GM18907 (cell line): ENCODE results near the gene CITED4.

Experiments used
- ATAC-seq: cut with Tn5 transposase; IDR thresholded peaks from one replicate; pipeline ENCODE4 v1.9.1; 2021; ENCODE audit warnings: mild to moderate bottlenecking, moderate library complexity; ENCODE audit not compliant: unreplicated experiment

Gene CITED4

GRCh38 chr1:40886318-40887011, 24.3 kb upstream of the CITED4 start:
- ATAC-seq, result no peak

GRCh38 chr1:40884055-40884795, 22.1 kb upstream of the CITED4 start:
- ATAC-seq, result no peak

- ATAC-seq, result no peak
These were observed 18.8 kb upstream of the CITED4 start for GRCh38 chr1:40880813-40881549.

DNA sequence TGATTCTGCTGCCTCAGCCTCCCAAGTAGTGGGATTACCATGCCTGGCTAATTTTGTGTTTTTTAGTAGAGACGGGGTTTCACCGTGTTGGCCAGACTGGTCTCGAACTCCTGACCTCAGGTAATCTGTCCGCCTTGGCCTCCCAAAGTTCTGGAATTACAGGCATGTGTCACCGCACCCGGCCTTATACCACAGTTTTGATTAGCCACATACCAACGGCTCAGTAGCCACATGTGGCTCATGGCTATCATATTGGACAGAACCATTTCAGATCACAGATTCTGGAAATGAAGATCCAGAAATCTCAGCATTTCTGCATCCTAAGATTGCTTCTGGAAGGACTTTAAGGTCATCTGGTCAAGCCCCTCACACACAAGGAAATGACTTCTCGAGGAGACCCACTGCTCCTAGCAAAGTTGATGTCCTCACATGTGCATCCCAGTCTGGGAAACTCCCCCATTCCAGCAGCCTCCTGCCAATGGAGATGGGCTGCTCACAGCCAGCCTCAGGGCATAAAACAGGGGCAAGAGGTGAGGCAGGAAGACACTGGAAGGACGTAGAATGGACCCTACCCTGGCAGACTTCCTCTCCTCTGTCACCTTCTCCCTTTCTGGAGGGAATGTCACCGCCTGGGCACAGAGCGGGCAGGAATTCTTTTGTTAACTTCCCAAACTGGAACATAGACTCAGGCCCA, 17.5 kb upstream of the CITED4 start:
- no peak for ATAC-seq

- ATAC-seq, result no peak
These were observed 16.7 kb upstream of the CITED4 start for GRCh38 chr1:40878906-40879305.

GRCh38 chr1:40877698-40878097, 15.5 kb upstream of the CITED4 start:
- ATAC-seq, result peak; percentile 52

GRCh38 chr1:40876891-40877290, 14.7 kb upstream of the CITED4 start:
- no peak for ATAC-seq

GRCh38 chr1:40876436-40876761, 14.2 kb upstream of the CITED4 start:
- no peak for ATAC-seq

GRCh38 chr1:40873863-40874472, 11.8 kb upstream of the CITED4 start:
- no peak for ATAC-seq

- no peak for ATAC-seq
These were observed 10.1 kb upstream of the CITED4 start for GRCh38 chr1:40872276-40872675.

GRCh38 chr1:40870135-40870728, 8.1 kb upstream of the CITED4 start:
- ATAC-seq, result no peak

GRCh38 chr1:40868051-40868723, 6.0 kb upstream of the CITED4 start:
- no peak for ATAC-seq

- peak; percentile 7 for ATAC-seq
These were observed 749 bp downstream of the CITED4 start for GRCh38 chr1:40861224-40862003.

DNA sequence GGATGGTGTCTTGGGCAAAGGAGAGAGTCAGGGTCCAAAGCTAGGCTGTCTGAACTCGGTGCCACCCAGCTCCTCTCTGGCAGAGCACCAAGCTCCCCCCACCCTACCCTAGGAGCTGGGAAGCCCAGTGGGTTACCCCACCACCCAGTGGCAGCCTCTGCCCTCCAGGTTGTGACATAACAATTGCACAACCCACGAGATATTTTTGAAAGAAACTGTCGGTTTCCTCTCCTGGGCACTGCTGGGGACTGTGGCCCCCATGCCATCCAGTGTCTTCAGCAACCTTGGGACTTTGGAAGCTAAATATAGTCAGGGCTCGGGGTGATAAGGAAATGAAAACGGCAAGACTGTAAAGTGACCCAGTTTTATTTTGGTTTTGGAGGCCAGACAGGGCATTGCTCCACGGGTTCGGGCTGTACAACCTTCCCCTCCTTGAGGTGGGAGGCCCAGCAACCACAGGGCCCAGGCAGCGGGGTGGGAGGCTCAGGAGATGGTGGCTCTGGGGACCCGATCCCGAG, 1.4 kb downstream of the CITED4 start:
- ATAC-seq, result no peak

DNA sequence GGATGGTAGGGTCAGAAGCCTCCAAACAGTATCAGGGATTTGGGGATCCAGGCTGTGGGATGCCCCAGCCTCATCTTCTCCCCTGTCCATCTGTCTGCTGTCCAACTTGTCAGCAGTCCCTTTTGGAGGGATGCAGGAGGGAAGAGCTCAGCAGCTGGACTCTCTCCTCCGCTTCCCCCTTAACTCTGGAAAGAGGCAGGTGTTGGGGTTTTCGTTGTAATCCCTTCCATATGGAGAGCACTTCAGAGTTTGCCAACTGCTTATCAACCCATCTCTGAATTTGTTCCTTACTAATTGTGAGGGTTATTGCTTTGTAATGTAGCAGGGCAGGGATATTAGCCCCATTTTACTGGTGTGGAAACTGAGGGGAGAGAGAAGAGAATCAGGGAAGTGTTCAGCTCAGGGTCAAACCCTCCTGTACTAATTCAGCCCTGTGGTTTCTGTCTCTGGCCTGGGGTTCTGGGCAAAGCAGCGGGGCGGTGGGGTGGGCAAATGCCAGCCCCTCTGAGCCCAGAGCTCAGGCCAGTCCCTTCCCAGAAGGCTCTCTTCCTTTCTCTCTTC, 3.2 kb downstream of the CITED4 start:
- no peak for ATAC-seq

DNA sequence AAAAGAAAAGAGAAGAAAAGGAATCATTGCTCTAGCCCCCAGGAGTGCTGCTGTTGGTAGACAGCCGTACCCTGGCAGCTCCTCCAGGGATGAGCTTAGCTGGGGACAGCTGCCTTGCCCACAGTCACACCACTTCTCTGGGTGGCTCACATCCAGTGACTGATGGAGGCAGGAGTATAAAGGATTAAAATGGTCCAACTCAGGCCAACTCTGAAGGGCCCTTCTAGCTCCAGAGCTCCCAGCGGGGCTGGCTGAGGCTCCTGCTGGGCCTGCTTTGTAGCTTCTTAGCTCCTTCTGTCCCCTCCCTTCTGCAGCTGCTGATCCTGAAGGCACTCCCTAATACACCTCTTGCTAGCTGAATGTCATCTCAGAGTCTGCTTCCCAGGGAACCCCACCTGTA, 4.4 kb downstream of the CITED4 start:
- no peak for ATAC-seq

DNA sequence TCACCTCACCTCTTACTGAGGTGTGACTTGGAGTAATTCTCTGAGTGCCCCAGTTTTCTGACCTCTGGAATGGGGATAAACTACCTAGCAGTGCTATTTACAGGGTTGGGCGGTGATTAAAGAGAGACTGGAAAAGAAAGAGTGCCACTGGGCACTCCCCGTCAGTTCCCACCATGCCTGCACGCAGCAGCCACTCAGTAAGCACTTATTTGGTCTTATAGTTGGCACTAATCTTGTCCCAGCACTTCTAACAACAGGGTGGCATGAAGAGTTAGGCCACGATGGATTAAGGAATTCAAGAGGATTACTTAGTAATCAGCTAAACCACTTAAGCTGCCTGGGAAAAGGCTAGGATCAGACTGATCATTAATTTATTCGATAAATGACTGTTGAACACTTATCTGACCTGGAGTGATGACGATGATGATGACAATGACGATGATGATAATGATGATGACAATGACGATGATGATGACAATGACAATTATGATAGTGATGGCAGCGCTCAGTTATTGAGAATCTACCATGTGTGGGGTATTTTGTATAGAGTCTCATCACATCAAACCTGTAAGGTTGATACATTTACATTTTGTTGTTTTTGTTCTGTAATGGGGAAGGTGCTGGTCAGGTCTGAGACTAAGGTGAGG, 5.4 kb downstream of the CITED4 start:
- no peak for ATAC-seq

DNA sequence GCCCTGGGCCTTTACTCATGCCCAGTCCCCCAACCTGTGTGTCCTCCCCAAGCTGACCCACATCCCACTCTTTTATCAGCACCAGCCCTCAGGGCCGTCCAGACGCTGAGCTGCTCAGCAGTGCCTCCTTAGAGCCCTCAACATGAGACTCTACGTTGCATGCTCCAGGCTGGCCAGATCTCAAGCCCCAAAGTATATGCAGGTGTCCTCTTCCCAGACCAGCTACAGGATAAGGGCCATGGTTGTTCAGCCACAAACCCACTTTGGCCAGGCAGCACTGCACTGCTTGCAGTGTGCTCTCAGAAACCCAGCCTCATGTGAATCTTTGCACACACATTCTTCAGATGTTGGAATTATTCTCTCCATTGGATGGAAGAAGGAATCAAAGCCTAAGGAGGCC, 6.0 kb downstream of the CITED4 start:
- no peak for ATAC-seq
